K562 (cell line): Measurements from ENCODE around the gene GRK3. TPM values are rescaled to one million over a fixed set of nuclear protein-coding genes. Genes with fewer than 3 reads are reported as not detected.

Source experiments
- ATAC-seq: fragments of 200-7000 bp; cut with Tn5 transposase; 3 replicates; pipeline ENCODE4 v1.9.1; 2020; ENCODE audit warnings: moderate library complexity
- BruUV-seq: library from RNA; stranded (reverse); fragments of 400-500 nt; replicated peaks from 2 replicates; lab custom pipeline; 2021; lab: Mats Ljungman, UMichigan
- CTCF ChIA-PET: fragments of 300-600 bp; formaldehyde crosslinking; extraction: SDS; loops from one replicate; lab custom pipeline; 2021; ENCODE audit warnings: low intra/inter-chr PET ratio; lab: Yijun Ruan, JAX
- POLR2A ChIA-PET: fragments of 300-600, 350-650 bp; sonication (Branson Sonifier 250); formaldehyde crosslinking; extraction: SDS; loops from one replicate; lab custom pipeline; 2021; ENCODE audit warnings: antibody characterized with exemption, inconsistent platforms; lab: Yijun Ruan, JAX
- DNase-seq, 4 experiments: peaks; one replicate each; pipeline versions ENCODE4 v3.0.0 to v3.0.0-alpha.2; 2011 to 2018; ENCODE audit warnings: low spot score in 3 of 4, mixed read lengths in 3 of 4; ENCODE audit errors: extremely low read depth in 1 of 4
- FAIRE-seq: peaks from 2 replicates; lab custom pipeline; 2011; peaks lifted over from hg19 to GRCh38; lab: Jason Lieb, UNC
- H2AFZ ChIP-seq: 2 replicates; pipeline ENCODE4 v1.6.0; 2011; ENCODE audit warnings: low read depth, low read length, control low read depth, inconsistent platforms
- H3K27ac ChIP-seq: fragments of 200-600 bp; 3 replicates; pipeline ENCODE4 v1.8.0; 2011; ENCODE audit warnings: low read depth, mild to moderate bottlenecking, control low read depth, inconsistent platforms, low read length, moderate library complexity, mixed read lengths; ENCODE audit errors: extremely low read depth
- H3K27me3 ChIP-seq, 2 experiments: fragments of 300-600 bp in 1 of 2; 2 replicates in 1 of 2; 3 replicates in 1 of 2; pipeline versions ENCODE4 v1.6.0 to v1.8.0; 2011; ENCODE audit warnings: inconsistent platforms in 2 of 2, low read length in 2 of 2, mild to moderate bottlenecking in 1 of 2, mixed read lengths in 1 of 2, moderate library complexity in 1 of 2; ENCODE audit not compliant: control insufficient read depth in 2 of 2, insufficient read depth in 2 of 2
- H3K36me3 ChIP-seq: fragments of 300-600 bp; 3 replicates; pipeline ENCODE4 v1.8.0; 2011; ENCODE audit warnings: mild to moderate bottlenecking, low read length, inconsistent platforms; ENCODE audit not compliant: control insufficient read depth, insufficient read depth
- H3K4me1 ChIP-seq, 2 experiments: fragments of 200-600 bp in 1 of 2; replicated peaks in 1 of 2; 2 replicates in 1 of 2; 3 replicates in 1 of 2; pipeline versions ENCODE4 v1.5.1 to v1.8.0; 2011; ENCODE audit warnings: inconsistent platforms in 2 of 2, low read length in 2 of 2, mild to moderate bottlenecking in 1 of 2, mixed read lengths in 1 of 2, moderate library complexity in 1 of 2; ENCODE audit not compliant: control insufficient read depth in 2 of 2, insufficient read depth in 2 of 2
- H3K4me2 ChIP-seq: 2 replicates; pipeline ENCODE4 v1.6.1; 2011; ENCODE audit warnings: low read length, control low read depth, inconsistent platforms, mixed read lengths; ENCODE audit not compliant: insufficient read depth
- H3K4me3 ChIP-seq: fragments of 200-600 bp; sonication (generic), shearing (Covaris generic); 2 replicates; pipeline ENCODE4 v1.5.1; 2016; ENCODE audit warnings: control low read depth, inconsistent platforms
- H3K79me2 ChIP-seq: fragments of 200-600 bp; 3 replicates; pipeline ENCODE4 v1.8.0; 2011; ENCODE audit warnings: low read length, inconsistent platforms; ENCODE audit not compliant: control insufficient read depth, insufficient read depth
- H3K9ac ChIP-seq, 2 experiments: 2 replicates each; pipeline versions ENCODE4 v1.6.0 to v1.6.1; 2011; ENCODE audit warnings: low read depth in 2 of 2, low read length in 2 of 2, control low read depth in 1 of 2, inconsistent platforms in 1 of 2, mild to moderate bottlenecking in 1 of 2, mixed read lengths in 1 of 2; ENCODE audit not compliant: insufficient read depth in 1 of 2
- H3K9me1 ChIP-seq: one replicate; pipeline ENCODE4 v1.6.0; 2011; ENCODE audit warnings: inconsistent platforms, mild to moderate bottlenecking, low read length, moderate library complexity; ENCODE audit not compliant: control insufficient read depth, insufficient read depth
- H3K9me3 ChIP-seq: replicated peaks from 2 replicates; pipeline ENCODE4 v1.5.1; 2011; ENCODE audit warnings: low read depth, low read length, inconsistent platforms; ENCODE audit not compliant: control insufficient read depth, insufficient read depth
- H4K20me1 ChIP-seq: replicated peaks from 2 replicates; pipeline ENCODE4 v1.6.1; 2011; ENCODE audit warnings: low read length, inconsistent platforms, mixed read lengths; ENCODE audit not compliant: control insufficient read depth, insufficient read depth
- CAMTA2 ChIP-seq: fragments of 250-450 bp; sonication (Bioruptor Pico); conservative IDR thresholded peaks from 2 replicates; pipeline ENCODE4 v1.5.1; 2022
- CSDE1 ChIP-seq, 2 experiments: fragments of 450-650 bp; IDR thresholded peaks; 2 replicates each; pipeline ENCODE4 v1.6.1; 2016; ENCODE audit warnings: mild to moderate bottlenecking in 1 of 2
- EP400 ChIP-seq: fragments of 450-650 bp; IDR thresholded peaks from 2 replicates; pipeline ENCODE4 v1.6.1; 2017; ENCODE audit warnings: antibody characterized with exemption, mild to moderate bottlenecking, moderate library complexity
- HMGN3 ChIP-seq: IDR thresholded peaks from 2 replicates; pipeline ENCODE4 v1.6.1; 2011; ENCODE audit warnings: borderline replicate concordance, low read depth, mild to moderate bottlenecking, mixed read lengths, low read length; ENCODE audit not compliant: insufficient read length; ENCODE audit errors: extremely low read depth
- KLF1 ChIP-seq: fragments of 450-650 bp; IDR thresholded peaks from 2 replicates; pipeline ENCODE4 v1.6.1; 2016; ENCODE audit warnings: missing genetic modification characterization, missing compliant biosample characterization
- PHF21A ChIP-seq: fragments of 450-650 bp; IDR thresholded peaks from 2 replicates; pipeline ENCODE4 v1.6.1; 2017; ENCODE audit warnings: low read depth, borderline replicate concordance
- PHF8 ChIP-seq: fragments of 200-600 bp; sonication (generic); IDR thresholded peaks from 2 replicates; pipeline ENCODE4 v1.6.1; 2012; ENCODE audit warnings: mixed run types, mild to moderate bottlenecking, inconsistent platforms, low read length, moderate library complexity, borderline replicate concordance
- SOX6 ChIP-seq: fragments of 450-650 bp; IDR thresholded peaks from 2 replicates; pipeline ENCODE4 v1.6.1; 2014; ENCODE audit warnings: mild to moderate bottlenecking
- SREBF2 ChIP-seq: sonication (generic); formaldehyde crosslinking; IDR thresholded peaks from 2 replicates; pipeline ENCODE4 v1.4.0; 2020; ENCODE audit warnings: mild to moderate bottlenecking, missing genetic modification reagents
- SUPT5H ChIP-seq: fragments of 450-650 bp; IDR thresholded peaks from 2 replicates; pipeline ENCODE4 v1.6.1; 2016
- ZNF134 ChIP-seq: fragments of 250-450 bp; sonication (Bioruptor Pico); conservative IDR thresholded peaks from 2 replicates; pipeline ENCODE4 v1.4.0; 2020
- ZNF212 ChIP-seq: fragments of 450-650 bp; formaldehyde crosslinking; IDR thresholded peaks from 2 replicates; pipeline ENCODE4 v1.4.0; 2020; ENCODE audit warnings: mild to moderate bottlenecking
- ZNF584 ChIP-seq: fragments of 200-800 bp; sonication (Bioruptor generic); IDR thresholded peaks from 2 replicates; pipeline ENCODE4 v1.6.1; 2016; ENCODE audit warnings: low read depth, mild to moderate bottlenecking, missing genetic modification characterization, missing compliant biosample characterization
- WGBS: fragments of 100-300 bp; shearing (Covaris generic); methylation state at CpG from one replicate; pipeline ENCODE4 v1.1.6; 2016; ENCODE audit warnings: low coverage, mixed read lengths; ENCODE audit not compliant: insufficient coverage; ENCODE audit errors: missing lambda C conversion rate; 5-methylcytosine and 5-hydroxymethylcytosine counted together
- in situ Hi-C: fragments of 300-500 bp; cut with MboI; formaldehyde crosslinking; loops from 4 replicates; pipeline ENCODE4 v1.15.0; 2018; ENCODE audit warnings: inconsistent platforms, mixed read lengths
- intact Hi-C: fragments of 100-400 bp; cut with micrococcal nuclease; formaldehyde crosslinking; loops from 2 replicates; pipeline ENCODE4 v1.14.2; 2022
- polyA plus RNA-seq, 8 experiments: library from polyadenylated mRNA; depleted of rRNA in 4 of 8; stranded (reverse) in 5 of 8; unstranded in 3 of 8; fragments of >200 nt; fragmentation: Nextera tagmentation in 2 of 8; fragmentation: Illumina TruSeq in 1 of 8; extraction: Ambion mirVana in 2 of 8; extraction: Trizol in 1 of 8; gene quantifications; 2 replicates each; pipeline versions ENCODE4 v1.2.1 to v1.2.3, GENCODE V29; 2011 to 2014; ENCODE audit warnings: inconsistent platforms in 1 of 8, missing spikeins in 1 of 8
- total RNA-seq, 7 experiments: library from RNA; depleted of rRNA in 6 of 7; stranded (reverse); fragments of >200 nt in 6 of 7; fragmentation: Illumina TruSeq in 2 of 7; extraction: Trizol in 2 of 7; gene quantifications; 2 replicates each; pipeline versions ENCODE4 v1.2.1 to v1.2.3, GENCODE V29; 2011 to 2021; ENCODE audit warnings: low replicate concordance in 1 of 7
- TF ChIP-seq, protein P1 (sequence below): fragments of 450-650 bp; formaldehyde crosslinking; IDR thresholded peaks from 2 replicates; pipeline ENCODE4 v1.4.0; 2022; ENCODE audit warnings: missing genetic modification characterization
- TF ChIP-seq, protein P2 (sequence below): fragments of 450-650 bp; formaldehyde crosslinking; IDR thresholded peaks from 2 replicates; pipeline ENCODE4 v1.4.0; 2020; ENCODE audit warnings: mild to moderate bottlenecking, moderate library complexity
- TF ChIP-seq, protein P3 (sequence below): sonication (generic); formaldehyde crosslinking; IDR thresholded peaks from 2 replicates; pipeline ENCODE4 v1.8.0; 2023; ENCODE audit warnings: mild to moderate bottlenecking, missing genetic modification reagents
- TF ChIP-seq, protein P4 (sequence below): sonication (generic); formaldehyde crosslinking; IDR thresholded peaks from 2 replicates; pipeline ENCODE4 v1.8.0; 2022; ENCODE audit warnings: mild to moderate bottlenecking, missing genetic modification reagents

The GRK3 gene
- total and polyA plus RNA-seq, 9 of the 15 experiments (the other 6 are each of a cell fraction or from before 2014, with no cell fraction given) = 1.4 to 7.6 (median 3.6) TPM

DNA sequence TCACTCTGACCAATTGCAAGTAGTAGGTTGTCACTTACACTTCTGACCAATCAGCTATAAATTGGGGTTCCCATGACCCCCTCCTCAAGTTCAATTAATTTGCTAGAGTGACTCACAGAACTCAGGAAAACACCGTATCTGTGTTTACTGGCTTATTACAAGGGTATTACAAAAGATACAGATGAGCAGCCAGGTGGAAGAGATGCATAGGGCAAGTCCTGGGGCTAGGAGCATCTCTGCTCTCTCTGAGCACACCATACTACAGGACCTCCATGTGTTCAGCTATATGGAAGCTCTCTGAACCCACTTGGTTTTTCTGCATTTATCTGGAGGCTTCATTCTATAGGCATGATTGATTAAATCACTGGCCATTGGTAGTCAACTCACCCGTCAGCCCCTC, 11.3 kb upstream of the GRK3 start:
- Histone ChIP-seq H2AFZ (no peak overlapping the region), H3K9me1 (no peaks in the 10 kb centered on the region), H4K20me1 (no peaks in the 10 kb centered on the region), H3K4me3 (no peak overlapping the region), H3K79me2 (no peaks in the 10 kb centered on the region), H3K4me1 (peaks cover 0 to 3% of the 10 kb centered on the region in 2 experiments; a peak in 2 of 5 replicates), H3K27me3 (no peaks in the 10 kb centered on the region; a peak in 1 of 5 replicates), H3K4me2 (no peak overlapping the region), H3K9me3 (no peaks in the 10 kb centered on the region), H3K27ac (no peak overlapping the region), H3K36me3 (no peaks in the 10 kb centered on the region), H3K9ac (no peak overlapping the region)
- no TSS peak for BruUV-seq
- in situ Hi-C loops = no loop called here
- 0% methylated on average over 2 of the region's 2 CpGs for WGBS
- FAIRE-seq (no peak), ATAC-seq (no peak), DNase-seq (no peak)
- intact Hi-C loops = no loop called here
- POLR2A ChIA-PET = no interaction called here
- CTCF ChIA-PET = no interaction called here
- TF ChIP-seq, protein P1, sequence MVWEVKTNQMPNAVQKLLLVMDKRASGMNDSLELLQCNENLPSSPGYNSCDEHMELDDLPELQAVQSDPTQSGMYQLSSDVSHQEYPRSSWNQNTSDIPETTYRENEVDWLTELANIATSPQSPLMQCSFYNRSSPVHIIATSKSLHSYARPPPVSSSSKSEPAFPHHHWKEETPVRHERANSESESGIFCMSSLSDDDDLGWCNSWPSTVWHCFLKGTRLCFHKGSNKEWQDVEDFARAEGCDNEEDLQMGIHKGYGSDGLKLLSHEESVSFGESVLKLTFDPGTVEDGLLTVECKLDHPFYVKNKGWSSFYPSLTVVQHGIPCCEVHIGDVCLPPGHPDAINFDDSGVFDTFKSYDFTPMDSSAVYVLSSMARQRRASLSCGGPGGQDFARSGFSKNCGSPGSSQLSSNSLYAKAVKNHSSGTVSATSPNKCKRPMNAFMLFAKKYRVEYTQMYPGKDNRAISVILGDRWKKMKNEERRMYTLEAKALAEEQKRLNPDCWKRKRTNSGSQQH = no peak
- no peak for TF ChIP-seq HMGN3
- TF ChIP-seq, protein P2, sequence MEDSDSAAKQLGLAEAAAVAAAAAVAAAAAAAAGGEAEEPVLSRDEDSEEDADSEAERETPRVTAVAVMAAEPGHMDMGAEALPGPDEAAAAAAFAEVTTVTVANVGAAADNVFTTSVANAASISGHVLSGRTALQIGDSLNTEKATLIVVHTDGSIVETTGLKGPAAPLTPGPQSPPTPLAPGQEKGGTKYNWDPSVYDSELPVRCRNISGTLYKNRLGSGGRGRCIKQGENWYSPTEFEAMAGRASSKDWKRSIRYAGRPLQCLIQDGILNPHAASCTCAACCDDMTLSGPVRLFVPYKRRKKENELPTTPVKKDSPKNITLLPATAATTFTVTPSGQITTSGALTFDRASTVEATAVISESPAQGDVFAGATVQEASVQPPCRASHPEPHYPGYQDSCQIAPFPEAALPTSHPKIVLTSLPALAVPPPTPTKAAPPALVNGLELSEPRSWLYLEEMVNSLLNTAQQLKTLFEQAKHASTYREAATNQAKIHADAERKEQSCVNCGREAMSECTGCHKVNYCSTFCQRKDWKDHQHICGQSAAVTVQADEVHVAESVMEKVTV (CRISPR knock-in tag) = no peak
- TF ChIP-seq, protein P3, sequence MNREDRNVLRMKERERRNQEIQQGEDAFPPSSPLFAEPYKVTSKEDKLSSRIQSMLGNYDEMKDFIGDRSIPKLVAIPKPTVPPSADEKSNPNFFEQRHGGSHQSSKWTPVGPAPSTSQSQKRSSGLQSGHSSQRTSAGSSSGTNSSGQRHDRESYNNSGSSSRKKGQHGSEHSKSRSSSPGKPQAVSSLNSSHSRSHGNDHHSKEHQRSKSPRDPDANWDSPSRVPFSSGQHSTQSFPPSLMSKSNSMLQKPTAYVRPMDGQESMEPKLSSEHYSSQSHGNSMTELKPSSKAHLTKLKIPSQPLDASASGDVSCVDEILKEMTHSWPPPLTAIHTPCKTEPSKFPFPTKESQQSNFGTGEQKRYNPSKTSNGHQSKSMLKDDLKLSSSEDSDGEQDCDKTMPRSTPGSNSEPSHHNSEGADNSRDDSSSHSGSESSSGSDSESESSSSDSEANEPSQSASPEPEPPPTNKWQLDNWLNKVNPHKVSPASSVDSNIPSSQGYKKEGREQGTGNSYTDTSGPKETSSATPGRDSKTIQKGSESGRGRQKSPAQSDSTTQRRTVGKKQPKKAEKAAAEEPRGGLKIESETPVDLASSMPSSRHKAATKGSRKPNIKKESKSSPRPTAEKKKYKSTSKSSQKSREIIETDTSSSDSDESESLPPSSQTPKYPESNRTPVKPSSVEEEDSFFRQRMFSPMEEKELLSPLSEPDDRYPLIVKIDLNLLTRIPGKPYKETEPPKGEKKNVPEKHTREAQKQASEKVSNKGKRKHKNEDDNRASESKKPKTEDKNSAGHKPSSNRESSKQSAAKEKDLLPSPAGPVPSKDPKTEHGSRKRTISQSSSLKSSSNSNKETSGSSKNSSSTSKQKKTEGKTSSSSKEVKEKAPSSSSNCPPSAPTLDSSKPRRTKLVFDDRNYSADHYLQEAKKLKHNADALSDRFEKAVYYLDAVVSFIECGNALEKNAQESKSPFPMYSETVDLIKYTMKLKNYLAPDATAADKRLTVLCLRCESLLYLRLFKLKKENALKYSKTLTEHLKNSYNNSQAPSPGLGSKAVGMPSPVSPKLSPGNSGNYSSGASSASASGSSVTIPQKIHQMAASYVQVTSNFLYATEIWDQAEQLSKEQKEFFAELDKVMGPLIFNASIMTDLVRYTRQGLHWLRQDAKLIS (CRISPR knock-in tag) = no peak
- TF ChIP-seq KLF1 (tag) = no peak
- no peak for TF ChIP-seq SREBF2 (CRISPR knock-in tag)
- no peak for TF ChIP-seq PHF21A
- TF ChIP-seq SUPT5H = no peak
- TF ChIP-seq, protein P4, sequence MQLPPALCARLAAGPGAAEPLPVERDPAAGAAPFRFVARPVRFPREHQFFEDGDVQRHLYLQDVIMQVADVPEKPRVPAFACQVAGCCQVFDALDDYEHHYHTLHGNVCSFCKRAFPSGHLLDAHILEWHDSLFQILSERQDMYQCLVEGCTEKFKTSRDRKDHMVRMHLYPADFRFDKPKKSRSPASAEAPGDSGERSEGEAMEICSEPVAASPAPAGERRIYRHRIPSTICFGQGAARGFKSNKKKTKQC (CRISPR knock-in tag) = no peak
- TF ChIP-seq ZNF584 (CRISPR knock-in tag) = no peak
- TF ChIP-seq ZNF134 (CRISPR knock-in tag) = no peak
- TF ChIP-seq PHF8 = no peak
- TF ChIP-seq ZNF212 (CRISPR knock-in tag) = no peak
- TF ChIP-seq SOX6 = no peak
- TF ChIP-seq CAMTA2 (CRISPR knock-in tag) = no peak
- no peak for TF ChIP-seq EP400
- TF ChIP-seq CSDE1 (IDR thresholded peaks at IDR 0.05) = no peak
